Stimulated activated CD4-positive, alpha-beta T cell treated with anti-CD3 and anti-CD28 coated beads, Interleukin-12 subunit alpha, Interleukin-12 subunit beta, amount 100 ng/mL, for 4 hours (primary cell): ENCODE results near the gene TOP1.

Experiments
- DNase-seq: peaks from one replicate; pipeline ENCODE4 v3.0.0-alpha.2; 2020

TOP1 gene

DNA sequence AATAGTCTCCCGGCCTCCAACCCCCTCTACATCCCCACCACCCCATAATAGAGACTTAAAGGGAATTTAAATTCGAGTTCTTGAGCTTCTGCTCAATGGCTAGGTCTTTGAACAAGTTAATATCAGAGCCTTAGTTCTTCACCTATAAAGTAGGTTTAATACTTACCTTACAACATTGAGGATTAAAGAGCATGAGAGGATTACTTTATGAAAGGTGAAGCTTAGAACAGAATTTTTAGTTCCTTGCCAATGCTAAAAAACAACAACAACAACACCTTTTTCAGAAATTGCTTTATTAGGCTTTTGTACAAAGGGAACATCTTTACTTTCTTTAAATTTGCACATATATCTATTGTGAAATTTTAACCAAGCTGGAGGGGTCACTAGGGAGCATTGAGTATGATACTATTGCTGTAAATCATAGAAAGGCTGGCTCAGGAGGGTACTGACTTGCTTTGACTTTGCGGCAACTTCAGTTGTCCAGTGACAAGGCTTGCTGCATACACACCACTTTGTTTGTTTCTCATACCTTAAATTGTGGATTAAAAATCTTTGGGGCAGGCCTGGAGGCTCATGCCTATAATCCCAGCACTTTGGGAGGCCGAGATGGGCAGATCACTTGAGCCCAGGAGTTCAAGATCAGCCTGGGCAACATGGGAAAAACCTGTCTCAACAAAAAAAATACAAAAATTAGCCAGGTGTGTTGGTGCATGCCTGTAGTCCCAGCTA lies 9.7 kb downstream of the TOP1 start:
- DNase-seq: no peak

DNA sequence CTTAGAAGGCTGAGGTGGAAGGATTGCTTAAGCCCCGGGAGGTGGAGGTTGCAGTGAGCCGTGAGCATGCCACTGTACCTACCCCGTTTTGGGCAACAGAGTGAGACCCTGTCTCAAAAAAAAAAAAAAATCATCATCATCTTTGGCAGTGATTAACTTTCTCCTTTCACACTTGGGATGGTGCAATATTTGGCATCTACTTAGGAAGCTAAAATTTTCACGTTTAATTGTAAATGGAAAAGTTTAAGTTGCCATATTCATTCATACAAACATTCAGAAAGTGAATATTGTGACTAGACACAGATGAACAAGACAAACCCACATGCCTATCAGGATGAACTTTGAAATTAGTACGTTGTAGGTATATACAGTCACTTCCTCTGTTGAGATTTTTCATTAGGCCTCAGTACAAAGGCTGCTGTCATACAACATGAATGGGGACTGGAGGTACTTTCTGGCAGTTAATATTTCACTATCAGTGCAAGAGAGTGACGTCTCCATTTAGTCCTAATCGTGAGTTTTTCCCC lies 10.3 kb downstream of the TOP1 start:
- DNase-seq: no peak

DNA sequence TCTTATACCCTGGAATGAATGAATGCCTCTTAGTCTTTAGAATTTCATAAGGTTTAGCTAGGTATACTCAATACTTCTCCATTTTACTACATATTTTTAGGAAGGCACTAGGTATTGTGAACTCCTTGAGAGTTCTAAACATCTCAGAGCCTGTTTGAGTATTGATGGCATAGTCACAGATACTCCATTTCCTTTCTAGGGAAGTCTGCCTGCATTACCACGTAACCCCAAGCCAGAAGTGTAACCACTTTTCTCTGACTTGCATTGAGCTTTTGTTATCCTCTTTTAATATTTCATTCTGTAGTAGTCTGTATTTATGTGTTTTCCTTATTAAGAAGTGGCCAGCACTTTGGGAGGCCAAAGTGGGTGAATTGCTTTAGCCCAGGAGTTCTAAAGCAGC lies 12.2 kb downstream of the TOP1 start:
- no peak for DNase-seq

DNA sequence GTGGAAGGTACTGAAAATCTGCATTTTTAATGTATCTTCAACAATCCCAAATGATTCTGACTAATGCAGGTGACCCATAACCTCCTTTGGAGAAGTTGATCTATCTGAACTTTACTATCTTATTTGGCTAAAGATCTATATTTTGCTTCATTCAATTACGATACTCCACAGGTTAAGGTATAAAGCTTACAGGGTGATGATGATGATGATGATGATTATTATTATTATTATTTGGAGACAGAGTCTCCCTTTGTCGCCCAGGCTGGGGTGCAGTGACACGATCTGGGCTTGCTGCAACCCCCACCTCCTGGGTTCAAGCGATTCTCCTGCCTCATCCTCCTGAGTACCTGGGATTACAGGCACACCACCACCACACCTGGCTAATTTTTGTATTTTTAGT lies 13.1 kb downstream of the TOP1 start:
- DNase-seq: no peak

DNA sequence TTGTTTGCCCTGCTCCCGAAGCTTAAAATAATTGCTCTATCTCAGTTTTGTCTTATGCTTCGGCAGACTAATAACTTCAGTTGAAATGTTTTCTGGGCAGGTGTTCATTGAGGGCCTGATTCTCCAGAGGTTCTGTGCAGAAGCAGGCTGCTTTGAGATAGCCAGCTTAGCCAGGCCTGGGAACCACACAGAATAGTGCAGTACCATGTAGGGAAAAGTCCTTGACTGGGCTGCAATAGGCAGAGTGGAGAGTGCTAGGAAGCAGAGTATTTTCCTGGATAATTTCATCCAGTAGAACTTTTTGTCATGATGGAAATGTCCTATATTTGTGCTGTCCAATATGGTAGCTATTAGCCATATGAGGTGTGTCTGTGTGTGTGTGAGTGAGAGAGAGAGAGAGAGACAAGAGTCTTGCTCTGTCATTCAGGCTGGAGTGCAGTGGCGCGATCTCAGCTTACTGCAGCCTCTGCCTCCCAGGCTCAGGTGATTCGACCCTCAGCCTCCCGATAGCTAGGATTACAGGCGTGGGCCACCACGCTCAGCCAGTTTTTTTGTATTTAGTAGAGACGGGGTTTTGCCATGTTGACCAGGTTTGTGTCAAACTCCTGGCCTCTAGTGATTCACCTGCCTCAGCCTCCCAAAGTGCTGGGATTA lies 15.9 kb downstream of the TOP1 start:
- no peak for DNase-seq

DNA sequence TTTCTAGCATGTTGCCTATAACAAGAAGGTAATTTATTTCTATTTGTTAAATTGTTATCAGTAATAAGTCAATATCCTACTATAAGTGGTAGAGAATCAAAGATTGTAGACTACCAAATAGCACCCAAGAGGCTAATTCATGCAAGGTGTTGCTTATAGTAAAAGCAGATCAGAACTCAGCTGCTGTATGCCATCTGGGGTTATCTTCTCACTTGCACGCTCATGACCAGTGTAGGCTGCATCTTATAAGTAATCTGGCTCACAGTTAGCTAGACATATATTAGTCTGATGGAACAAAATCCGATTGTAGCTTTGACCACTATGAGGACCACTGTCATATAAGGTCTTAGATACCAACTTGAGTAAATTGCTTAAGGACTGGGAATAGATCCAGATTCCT lies 17.0 kb downstream of the TOP1 start:
- no peak for DNase-seq

DNA sequence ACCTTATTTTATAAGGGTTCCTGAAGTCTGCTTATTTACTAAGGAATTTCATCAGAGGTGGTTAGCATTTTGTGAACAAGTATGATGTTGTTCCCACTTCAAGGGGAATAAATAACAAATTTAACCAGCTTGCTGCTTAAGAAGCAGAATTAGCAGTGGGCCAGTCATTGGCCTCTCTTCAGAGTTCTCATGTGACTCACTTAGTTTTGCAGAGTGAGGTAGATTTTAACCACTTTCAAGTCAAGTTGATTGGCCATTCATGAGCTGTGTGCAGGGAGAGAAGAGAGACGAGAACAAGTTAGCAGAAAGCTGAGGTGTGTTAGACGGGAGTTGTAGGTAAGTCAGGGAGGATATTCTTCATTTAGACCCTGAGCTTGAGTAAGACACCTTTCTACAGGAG lies 18.1 kb downstream of the TOP1 start:
- no peak for DNase-seq

DNA sequence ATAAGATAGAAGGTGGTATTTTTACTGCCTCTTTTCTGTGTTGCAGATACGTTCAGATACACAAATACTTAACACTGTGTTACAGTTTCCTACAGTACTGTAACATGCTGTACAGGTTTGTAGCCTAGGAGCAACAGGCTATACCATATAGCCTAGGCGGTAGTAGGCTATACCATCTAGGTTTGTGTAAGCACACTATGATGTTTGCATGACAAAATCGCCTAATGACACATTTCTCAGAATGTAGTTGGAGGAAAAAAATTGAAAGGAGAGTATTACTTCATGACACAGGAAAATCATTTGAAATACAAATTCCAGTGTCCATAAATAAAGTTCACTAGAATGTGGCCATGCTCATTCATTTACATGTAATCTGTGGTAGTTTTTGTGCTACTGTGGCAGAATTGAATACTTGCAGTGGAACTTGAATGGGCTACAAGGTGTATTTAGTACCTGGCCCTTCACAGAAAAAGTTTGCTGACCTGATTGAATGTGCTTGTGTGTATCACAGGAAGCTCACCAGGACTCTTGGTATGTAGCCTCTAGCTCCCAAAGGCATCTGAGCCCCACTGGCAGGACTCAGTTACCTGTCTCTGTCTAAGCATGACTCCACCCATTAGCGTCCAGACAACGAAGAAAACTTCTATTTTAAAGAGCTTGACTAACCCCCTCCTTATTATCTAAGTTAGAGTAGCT lies 18.8 kb downstream of the TOP1 start:
- DNase-seq: no peak

DNA sequence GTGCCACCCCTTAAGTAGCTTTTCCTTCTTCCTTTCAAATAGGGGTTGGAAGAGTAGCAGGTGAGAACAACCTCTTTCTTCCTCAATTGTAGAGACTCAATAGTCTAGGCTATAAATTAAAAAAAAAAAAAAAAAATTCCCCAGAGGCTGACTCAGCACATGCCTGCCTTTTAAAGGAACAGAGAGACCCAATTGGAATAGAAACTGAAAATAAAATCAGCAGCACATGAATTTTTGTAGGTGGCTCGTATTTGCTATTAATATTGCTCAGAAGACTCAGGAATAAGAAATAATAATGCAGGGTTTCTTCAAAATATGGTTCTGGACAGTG lies 19.3 kb downstream of the TOP1 start:
- no peak for DNase-seq

DNA sequence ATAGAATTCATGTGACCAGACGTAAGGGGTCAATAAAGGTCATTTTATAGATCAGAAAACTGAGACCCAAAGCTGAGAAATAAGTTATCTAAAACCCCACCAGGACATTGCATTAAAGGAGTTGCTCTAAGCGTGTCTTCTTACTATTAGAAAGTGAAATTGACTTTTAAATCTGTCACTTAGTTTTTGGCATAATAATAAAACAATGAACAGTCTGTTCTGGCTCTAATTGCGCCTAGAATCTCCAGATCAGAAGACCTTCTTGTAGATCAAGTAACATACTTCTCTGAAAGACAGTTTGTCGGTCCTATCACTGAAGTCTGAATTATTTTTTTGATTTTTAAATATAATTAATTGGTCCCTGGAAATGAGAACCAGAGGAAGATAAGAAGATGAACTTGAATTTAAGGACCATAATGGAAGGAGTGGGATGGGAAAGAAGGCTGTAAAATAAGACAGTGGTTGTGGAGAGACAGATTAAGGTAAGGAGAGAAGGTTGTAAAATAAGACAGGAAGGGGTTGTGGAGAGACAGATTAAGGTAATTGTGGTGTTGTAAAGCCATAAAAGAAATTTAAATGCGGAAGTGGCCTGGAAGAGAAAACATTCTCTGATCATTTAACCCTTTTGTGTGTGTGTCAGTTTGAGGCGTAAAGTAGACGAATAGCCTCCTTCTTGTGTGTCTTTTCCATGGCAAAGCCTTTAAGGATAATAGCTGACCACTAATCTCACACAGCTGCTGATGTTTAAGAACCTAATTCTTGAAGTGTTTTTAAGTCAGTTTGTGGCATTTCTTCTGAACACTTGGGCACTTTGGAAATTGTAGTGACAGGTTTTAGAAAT lies 20.1 kb downstream of the TOP1 start:
- no peak for DNase-seq

DNA sequence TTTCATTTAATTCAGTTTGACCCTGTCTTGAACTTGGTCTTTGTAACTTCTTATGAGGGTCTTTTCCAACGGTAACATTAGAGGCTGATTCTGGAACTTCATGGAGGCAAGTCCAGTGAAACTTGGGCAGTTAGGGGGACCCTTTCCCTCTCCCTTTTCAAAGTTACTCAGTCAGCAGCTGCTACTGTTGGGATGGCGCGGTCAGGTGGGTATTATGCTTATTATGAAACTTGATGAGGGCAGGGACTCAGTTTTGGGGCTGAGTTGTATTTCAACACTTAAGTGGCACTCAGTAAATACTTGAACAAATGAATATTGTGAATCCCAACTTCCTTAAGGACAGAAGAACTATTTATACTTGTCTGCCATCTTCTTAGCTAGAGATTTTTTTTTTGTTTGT lies 20.8 kb downstream of the TOP1 start:
- DNase-seq: no peak

DNA sequence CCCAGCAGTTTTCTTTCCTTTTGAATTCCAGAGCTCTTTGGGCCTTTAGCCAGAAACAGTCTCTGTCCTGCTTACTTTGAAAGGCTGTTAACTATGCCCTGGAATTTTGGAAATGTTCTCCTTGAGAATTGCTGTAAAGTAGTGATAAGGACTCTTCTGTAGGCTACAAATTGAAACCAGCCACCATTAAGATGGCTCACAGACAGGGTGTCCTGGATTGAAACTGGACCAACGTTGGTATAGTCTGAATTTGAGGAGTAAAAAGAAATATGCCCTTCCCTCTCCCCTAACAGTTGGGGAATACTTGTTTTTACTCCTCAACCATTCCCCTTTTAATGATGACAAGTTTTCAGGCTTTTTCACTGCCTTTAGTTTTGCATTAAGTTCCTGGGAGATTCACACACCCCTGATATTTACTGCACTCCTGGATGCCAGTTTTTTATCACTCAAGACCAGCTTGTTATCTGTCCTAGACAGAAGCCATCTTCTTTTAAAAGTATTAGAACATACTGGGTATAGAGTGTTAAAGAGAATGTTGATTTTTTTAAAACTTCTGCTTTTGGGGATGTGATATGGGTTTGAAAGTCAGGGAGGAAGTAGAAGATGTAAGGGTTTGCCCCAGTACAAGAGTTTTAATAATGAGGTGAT lies 21.9 kb downstream of the TOP1 start:
- DNase-seq: no peak

DNA sequence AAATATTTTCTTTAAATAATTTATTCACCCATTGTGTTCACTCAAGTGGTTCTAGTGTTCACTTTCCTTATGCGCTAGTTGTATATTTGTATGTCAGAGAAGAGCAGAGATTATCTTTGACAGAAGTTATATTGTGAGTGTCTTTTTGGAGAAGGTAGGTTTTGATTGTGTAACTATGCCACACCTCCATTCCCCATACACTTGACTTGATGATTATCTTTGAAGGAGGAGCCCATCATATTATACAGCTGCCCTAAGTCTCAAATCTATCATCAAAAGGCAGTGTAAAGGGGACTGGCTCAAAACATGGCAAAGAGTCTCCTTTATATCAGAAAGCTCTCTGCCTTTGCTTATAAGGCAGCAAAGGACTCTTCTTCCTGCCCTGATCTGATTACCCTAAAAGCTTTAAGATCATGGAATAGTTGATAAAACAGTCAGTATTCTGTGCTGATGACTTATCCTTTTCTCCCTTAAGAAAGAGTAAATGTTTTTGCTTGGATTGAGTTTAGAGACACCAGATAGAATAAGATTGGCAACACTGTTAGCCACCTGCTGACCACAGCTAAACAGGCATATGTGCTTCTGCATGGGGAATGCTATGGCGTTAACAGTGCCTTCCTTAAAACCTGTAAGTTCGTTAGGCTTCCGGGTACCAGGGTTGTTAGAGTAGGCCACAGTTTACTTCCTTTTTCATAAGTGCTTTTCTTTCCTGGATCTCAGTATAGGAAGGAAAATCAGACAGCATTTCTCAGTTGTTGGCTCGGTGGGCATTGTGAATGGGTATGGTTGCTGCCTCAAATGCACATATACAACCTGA lies 22.6 kb downstream of the TOP1 start:
- DNase-seq: no peak

DNA sequence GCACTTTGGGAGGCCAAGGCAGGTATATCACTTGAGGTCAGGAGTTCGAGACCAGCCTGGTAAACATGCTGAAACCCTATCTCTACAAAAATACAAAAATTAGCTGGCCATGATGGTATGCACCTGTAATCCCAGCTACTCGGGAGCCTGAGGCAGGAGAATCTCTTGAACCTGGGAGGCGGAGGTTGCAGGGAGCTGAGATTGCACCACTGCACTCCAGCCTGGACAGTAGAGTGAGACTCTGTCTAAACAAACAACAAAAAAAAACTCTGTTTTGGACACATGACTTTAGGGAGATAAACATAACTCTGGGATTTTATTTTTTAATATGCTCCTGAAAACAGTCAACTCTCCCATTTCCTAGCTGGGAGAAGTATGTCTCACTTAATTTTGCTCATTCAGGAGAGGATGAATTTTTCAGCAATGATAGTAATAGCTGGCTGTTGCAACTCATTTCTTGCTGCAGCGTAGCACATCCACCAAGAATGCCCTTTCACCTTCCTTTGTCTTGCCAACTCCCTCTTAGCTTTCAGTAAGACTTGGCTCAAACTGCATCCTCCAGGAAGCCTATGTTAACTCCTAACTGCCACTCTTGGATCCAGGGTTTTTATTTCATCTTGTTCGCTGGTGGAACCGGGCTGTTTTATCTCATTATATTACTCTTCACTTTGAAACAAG lies 24.3 kb downstream of the TOP1 start:
- no peak for DNase-seq

DNA sequence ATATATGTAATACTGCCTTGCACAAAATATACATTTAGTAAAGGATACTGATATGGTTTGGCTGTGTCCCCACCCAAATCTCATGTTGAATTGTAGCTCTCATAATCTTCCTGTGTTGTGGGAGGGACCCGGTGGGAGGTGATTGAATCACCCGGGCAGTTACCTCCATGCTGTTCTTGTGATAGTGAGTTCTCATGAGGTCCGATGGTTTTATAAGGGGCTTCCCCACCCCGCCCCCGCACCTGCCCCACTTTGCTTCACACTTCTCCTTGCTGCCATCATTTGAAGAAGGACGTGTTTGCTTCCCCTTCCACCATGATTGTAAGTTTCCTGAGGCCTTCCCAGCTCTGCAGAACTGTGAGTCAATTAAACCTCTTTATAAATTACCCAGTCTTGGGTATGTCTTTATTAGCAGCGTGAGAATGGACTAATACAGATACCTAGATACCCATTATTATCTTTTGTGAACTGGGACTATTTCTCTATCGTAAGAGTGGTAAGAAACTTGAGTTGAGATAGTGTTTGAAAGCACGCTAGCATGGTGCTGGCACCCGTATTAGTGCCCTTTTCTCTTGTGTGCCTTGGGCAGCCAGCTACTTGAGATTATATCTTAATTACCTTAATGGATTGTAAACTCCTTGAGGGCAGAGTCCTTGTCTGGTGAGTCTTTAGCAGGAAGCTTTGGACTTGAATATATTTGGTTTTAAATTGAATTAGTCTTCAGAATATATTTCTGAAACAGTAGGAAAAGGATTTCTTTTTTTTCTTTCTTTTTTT lies 25.6 kb downstream of the TOP1 start:
- no peak for DNase-seq

DNA sequence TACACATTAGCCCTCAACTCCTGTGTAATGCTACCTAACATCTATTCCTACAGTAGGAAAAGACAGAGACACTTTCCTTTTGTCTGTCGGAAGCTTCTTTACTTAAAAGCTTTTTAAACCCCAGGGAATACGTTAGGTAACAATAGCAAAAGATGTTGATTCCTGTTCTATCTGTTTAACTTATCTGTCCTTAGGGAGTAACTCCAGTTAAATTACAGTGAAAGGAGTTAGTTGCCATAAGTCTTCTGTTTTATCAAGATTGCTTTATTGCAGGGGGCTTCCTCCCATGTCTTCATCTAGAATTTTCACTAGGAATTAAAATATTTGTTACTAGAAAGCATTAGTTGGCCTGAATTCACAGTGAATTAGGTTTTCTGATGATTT lies 26.2 kb downstream of the TOP1 start:
- no peak for DNase-seq

DNA sequence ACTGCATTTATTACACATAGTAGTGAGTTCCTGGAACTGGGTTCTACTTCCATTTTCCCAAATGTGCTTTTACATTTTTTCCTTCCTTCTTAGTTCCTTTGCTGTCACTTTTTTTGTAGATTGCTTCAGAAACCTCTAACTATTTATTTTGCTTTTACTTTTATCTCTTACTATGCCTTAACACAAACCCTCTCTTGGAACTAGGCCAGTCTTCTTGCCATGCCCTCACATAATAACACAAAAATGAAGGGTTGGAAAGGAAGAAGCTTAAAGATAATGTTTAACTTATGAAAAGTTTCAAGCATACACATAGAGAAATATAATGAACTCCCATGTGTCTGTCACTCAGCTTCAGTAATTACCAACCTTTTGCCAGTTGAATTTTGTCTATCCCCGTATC lies 27.1 kb downstream of the TOP1 start:
- DNase-seq: no peak

DNA sequence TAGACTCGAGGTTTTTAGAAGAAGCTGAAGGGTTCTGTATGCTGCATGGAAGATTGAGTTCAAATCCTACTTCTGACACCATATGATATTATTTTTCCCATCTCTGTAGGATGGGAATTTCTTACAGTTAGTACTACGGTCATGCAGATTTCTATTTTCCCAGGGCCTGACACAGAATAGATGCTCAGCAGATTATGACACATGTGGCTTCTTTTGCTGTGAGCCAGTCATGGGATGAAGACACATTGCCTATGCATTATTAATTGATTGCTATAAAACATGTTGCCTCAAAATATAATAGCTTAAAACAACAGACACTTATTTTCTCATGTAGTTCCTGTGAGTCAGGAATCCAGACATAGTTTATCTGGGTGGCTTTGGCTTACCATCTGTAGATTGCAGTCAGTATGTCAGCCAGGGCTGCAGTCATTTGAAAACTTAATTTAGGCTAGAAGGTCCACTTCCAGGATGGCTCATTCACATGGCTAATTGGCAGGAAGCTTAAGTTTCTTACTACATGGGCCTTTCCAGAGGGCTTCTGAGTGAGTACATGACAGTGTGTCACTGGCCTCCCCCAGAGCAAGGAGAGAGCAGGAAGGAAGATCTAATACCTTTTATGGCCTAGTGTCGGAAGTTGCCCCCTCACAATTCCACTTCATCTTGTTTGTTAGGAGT lies 29.5 kb downstream of the TOP1 start:
- DNase-seq: no peak

DNA sequence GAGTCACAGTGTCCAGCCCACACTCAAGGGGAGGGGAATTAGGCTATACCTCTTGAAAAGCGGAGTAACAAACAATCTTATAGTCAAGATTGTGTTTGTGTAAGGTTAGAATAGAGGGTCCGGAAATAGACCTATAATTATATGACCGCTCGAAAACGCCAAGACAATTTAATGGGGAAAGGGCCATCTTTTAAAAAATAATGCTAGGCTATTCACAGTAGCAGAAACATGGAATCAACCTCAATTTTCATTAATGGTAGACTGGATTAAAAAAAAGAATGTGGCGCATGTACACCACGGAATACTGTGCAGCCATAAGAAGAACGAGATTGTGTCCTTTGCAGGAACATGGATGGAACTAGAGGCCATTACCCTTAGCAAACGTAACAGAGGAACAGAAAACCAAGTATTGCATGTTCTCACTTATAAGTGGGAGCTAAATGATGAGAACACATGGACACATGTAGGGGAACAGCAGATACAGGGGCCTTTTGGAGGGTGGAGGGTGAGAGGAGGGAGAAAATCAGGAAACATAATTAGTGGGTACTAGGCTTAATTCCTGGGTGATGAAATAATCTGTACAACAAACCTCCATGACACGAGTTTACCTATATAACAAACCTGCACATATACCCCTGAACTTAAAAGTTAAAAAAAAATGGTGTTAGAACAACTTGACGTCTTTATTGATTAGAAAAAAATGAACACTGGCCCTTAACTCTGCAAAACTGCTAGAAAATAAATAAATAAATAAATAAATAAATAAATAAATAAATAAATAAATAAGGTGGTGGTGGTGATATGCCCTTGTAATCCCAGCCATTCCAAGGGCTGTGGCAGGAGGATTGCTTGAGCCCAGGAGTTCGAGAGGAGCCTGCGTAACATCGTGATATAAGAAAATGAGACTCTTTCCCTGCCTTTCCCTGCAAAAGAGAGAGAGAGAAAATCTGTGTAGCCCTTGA lies 30.3 kb downstream of the TOP1 start:
- DNase-seq: no peak
